Peyer's patch (tissue), 4 donors: ENCODE data around the gene STYX. TPM values are rescaled to one million over a fixed set of nuclear protein-coding genes. Genes with fewer than 3 reads are reported as not detected.
"Not testable (repeated sequence)": the region's sequence is repeated elsewhere in the genome, so short reads cannot be mapped to it uniquely, and the experiment has no call there.

ENCODE experiments used
- DNase-seq, 3 donors: peaks; one replicate each; pipeline ENCODE4 v3.0.0-alpha.2; 2017 to 2019
- H3K27ac ChIP-seq, 4 donors: fragments of 200-600 bp; sonication (generic); one replicate each; pipeline ENCODE4 v1.5.1; 2016 to 2019
- H3K27me3 ChIP-seq, 2 donors: fragments of 200-600 bp; sonication (generic); one replicate each; pipeline ENCODE4 v1.5.1; 2019
- H3K36me3 ChIP-seq, 3 donors: fragments of 200-600 bp; sonication (generic); one replicate each; pipeline ENCODE4 v1.5.1; 2016 to 2019
- H3K4me1 ChIP-seq, 4 donors: fragments of 200-600 bp; sonication (generic); one replicate each; pipeline ENCODE4 v1.5.1; 2016 to 2019
- H3K4me3 ChIP-seq, 4 donors: fragments of 200-600 bp; sonication (generic); 1 replicate in 3 of 4; 2 replicates in 1 of 4; pipeline ENCODE4 v1.5.1; 2016 to 2019; ENCODE audit warnings: mild to moderate bottlenecking in 1 of 4
- H3K9me3 ChIP-seq, 4 donors: fragments of 200-600 bp; sonication (generic); one replicate each; pipeline ENCODE4 v1.5.1; 2016 to 2019; ENCODE audit warnings: mild to moderate bottlenecking in 1 of 4
- POLR2A ChIP-seq, 2 donors: fragments of 450-650 bp; IDR thresholded peaks; one replicate each; pipeline ENCODE4 v1.5.1; 2017; ENCODE audit warnings: antibody characterized with exemption in 2 of 2, mild to moderate bottlenecking in 2 of 2, moderate library complexity in 2 of 2
- total RNA-seq, 4 donors: library from RNA; depleted of rRNA; stranded (reverse); fragments of >200 nt; gene quantifications; one replicate each; pipeline ENCODE4 v1.1.0, GENCODE V29; 2016
- TF ChIP-seq, protein P1 (sequence below), 6 experiments: fragments of 450-650 bp in 4 of 6; fragments of 200-600 bp in 2 of 6; sonication (generic) in 1 of 6; IDR thresholded peaks; one replicate each; pipeline ENCODE4 v1.5.1; 2017 to 2019; ENCODE audit warnings: antibody characterized with exemption in 6 of 6, mild to moderate bottlenecking in 3 of 6, moderate library complexity in 1 of 6

The STYX gene
- total RNA-seq, 4 donors from 2014 or later: 8.8 to 10.7 (median 9.9) TPM

DNA sequence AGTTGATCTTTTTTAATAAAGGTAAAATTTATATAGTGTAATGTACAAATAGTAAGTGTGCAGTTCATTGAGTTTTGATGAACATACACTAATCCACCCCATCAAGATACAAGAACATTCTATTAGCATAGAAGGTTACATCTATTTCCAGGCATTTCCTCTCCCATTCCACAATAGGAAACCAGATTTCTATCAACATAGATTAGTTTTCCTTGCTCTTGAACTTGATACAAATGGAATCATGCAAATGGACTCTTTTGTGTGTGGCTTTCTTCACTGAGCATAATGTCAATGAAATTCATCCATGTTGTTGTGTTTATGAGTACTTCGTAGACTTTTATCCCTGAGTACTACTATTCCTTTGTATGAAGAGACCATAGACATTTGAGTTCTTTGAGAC lies 10.8 kb downstream of the STYX start:
- Histone ChIP-seq H3K36me3 (no peaks in the 10 kb centered on the region), H3K4me1 (no peaks in the 10 kb centered on the region), H3K27me3 (no peaks in the 10 kb centered on the region), H3K4me3 (no peak overlapping the region), H3K27ac (peak overlapping the region in 2 of 4 donors; percentile 72 to 77), H3K9me3 (no peaks in the 10 kb centered on the region)
- TF ChIP-seq, protein P1, sequence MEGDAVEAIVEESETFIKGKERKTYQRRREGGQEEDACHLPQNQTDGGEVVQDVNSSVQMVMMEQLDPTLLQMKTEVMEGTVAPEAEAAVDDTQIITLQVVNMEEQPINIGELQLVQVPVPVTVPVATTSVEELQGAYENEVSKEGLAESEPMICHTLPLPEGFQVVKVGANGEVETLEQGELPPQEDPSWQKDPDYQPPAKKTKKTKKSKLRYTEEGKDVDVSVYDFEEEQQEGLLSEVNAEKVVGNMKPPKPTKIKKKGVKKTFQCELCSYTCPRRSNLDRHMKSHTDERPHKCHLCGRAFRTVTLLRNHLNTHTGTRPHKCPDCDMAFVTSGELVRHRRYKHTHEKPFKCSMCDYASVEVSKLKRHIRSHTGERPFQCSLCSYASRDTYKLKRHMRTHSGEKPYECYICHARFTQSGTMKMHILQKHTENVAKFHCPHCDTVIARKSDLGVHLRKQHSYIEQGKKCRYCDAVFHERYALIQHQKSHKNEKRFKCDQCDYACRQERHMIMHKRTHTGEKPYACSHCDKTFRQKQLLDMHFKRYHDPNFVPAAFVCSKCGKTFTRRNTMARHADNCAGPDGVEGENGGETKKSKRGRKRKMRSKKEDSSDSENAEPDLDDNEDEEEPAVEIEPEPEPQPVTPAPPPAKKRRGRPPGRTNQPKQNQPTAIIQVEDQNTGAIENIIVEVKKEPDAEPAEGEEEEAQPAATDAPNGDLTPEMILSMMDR (IDR thresholded peaks at IDR 0.05): no peak
- no peak for TF ChIP-seq POLR2A (IDR thresholded peaks at IDR 0.05)
- no peak for DNase-seq

DNA sequence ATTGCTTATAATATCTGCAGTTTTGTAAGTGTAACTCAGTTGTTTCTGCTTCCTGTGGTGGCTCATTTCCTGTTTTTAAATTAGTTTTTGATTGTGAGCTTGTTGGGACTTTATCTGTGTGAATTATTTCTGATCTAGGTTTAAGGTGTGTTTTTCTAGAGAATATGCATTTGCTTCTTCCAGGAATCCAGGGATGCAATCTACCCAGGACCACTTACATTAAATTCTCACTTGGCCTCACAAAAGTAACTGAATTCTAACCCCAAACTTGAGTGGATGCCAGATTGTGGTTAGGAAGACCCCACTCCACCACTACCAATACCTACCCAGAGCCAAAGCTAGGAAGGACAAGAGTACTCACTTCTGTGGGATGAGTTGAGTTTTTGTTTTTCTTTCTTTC lies 11.9 kb downstream of the STYX start:
- peak overlapping the region; percentile 58 to 77 (median 70) for H3K27ac ChIP-seq

DNA sequence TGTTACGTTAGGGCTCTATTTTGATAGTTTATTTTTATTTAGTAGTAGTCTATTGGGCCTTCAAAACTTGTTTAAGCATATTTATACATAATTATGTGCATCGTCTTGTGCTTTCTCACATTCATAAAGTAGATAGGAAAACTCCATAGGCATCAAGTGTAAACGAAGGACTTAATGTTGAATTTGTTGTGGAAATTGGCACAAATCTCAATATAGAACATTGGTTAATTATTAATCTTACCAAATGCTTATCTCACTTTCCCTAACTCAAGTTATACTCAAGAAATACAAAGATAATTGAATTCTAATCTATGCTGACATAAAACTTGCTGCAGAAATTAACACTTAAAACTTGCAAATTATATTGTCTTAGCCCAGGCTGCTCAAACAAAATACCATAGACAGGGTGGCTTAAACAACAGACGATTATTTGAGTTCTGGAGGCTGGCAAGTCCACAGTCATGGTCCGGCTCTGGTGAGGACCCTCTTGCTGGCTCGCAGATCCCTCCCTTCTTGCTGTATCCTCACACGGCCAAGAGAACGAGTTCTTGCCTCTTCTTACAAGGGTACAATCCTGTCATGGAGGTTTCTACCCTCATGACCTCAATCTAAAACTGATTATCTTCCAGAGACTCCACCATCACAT lies 18.8 kb downstream of the STYX start:
- no peak for DNase-seq
- no peak overlapping the region for H3K27ac ChIP-seq
- TF ChIP-seq POLR2A (IDR thresholded peaks at IDR 0.05): no peak
- TF ChIP-seq, protein P1 (IDR thresholded peaks at IDR 0.05): no peak
- no peaks in the 10 kb centered on the region for H3K27me3 ChIP-seq
- no peaks in the 10 kb centered on the region for H3K4me1 ChIP-seq
- H3K4me3 ChIP-seq: no peak overlapping the region
- H3K9me3 ChIP-seq: no peaks in the 10 kb centered on the region
- H3K36me3 ChIP-seq: peaks cover 0 to 50% (median 0%) of the 10 kb centered on the region in 3 donors

More for the DNA sequence above, 11.9 kb downstream of the STYX start:
- H3K27me3 ChIP-seq: no peaks in the 10 kb centered on the region
- no peaks in the 10 kb centered on the region for H3K36me3 ChIP-seq
- H3K9me3 ChIP-seq: no peaks in the 10 kb centered on the region
- H3K4me3 ChIP-seq: no peak overlapping the region
- no peak for DNase-seq
- TF ChIP-seq, protein P1 (IDR thresholded peaks at IDR 0.05): no peak
- no peak for TF ChIP-seq POLR2A (IDR thresholded peaks at IDR 0.05)
- H3K4me1 ChIP-seq: no peaks in the 10 kb centered on the region

DNA sequence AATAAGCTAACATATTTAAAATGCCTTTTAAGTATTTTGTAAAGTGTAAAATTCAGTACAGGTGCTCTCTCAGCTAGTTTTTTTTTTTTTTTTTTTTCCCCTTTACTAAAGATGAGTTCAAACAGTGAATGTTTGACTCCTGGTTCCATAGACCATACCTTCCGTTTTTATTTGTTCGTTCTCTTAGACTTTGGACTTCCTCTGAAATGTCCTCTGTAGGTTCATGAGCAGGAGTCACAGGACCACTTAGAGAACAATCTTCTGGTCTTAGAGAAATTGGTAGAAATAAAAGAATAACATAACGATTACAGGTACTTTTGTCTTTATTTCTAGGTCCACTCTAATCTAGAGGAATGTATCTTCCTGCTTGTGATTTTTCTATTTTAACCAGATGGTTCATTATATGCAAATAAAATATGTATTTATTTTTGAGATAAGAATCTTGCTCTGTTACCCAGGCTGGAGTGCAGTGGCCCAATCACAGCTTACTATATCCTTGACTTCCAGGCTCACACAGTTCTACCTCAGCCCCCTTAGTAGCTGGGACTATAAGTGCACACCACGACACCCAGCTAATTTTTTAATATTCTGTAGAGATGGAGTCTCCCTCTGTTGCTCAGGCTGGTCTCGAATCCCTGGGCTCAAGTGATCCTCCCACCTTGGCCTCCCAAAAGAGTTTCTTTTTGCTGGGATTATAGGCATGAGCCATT lies 25.8 kb downstream of the STYX start:
- Histone ChIP-seq H3K4me3 (no peak overlapping the region), H3K9me3 (no peaks in the 10 kb centered on the region), H3K27ac (no peak overlapping the region), H3K4me1 (no peaks in the 10 kb centered on the region), H3K36me3 (peaks cover 0 to 45% (median 0%) of the 10 kb centered on the region in 3 donors), H3K27me3 (no peaks in the 10 kb centered on the region)
- no peak for DNase-seq
- TF ChIP-seq POLR2A (IDR thresholded peaks at IDR 0.05): no peak
- TF ChIP-seq, protein P1 (IDR thresholded peaks at IDR 0.05): no peak

DNA sequence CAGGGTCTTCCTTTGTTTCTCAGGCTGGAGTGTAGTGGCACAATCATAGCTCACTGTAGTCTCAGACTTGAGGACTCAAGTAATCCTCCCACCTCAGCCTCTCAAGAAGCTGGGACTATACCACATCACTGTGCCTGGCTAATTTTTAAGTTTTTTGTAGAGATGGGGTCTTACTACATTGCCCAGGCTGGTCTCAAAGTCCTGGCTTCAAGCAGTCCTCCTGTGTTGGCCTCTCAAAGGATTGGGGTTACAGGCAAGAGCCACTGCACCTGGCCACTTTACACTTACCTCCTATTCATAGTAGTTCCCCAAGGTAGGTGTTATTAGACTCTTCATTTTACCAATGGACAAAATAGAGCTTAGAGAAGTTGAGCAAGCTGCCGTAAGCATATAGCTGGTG lies 29.2 kb downstream of the STYX start:
- TF ChIP-seq POLR2A (IDR thresholded peaks at IDR 0.05): no peak
- TF ChIP-seq, protein P1 (IDR thresholded peaks at IDR 0.05): no peak

DNA sequence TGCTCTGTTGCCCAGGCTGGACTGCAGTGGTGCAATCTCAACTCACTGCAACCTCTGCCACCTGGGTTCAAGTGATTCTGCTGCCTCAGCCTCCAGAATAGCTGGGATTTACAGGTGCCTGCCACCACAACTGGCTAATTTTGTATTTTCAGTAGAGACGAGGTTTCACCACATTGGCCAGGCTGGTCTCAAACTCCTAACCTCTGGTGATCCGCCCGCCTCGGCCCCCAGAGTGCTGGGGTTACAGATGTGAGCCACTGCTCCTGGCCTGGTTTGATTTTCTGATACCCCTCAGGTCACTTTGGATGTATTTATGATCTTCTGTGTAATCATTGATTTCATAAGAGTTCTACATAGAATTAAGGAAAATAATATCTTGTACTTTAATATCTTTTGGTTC lies 33.0 kb downstream of the STYX start:
- DNase-seq, H3K27ac ChIP-seq, H3K4me3 ChIP-seq, H3K9me3 ChIP-seq, H3K4me1 ChIP-seq, H3K27me3 ChIP-seq: not testable (repeated sequence)
- peaks cover 0 to 50% (median 0%) of the 10 kb centered on the region in 3 donors for H3K36me3 ChIP-seq

More for the DNA sequence above, 29.2 kb downstream of the STYX start:
- Histone ChIP-seq H3K27me3 (no peaks in the 10 kb centered on the region), H3K4me1 (no peaks in the 10 kb centered on the region), H3K27ac (no peak overlapping the region), H3K36me3 (peaks cover 0 to 35% (median 0%) of the 10 kb centered on the region in 3 donors), H3K9me3 (no peaks in the 10 kb centered on the region), H3K4me3 (no peak overlapping the region)
- no peak for DNase-seq
